Activated naive CD4-positive, alpha-beta T cell treated with anti-CD3 and anti-CD28 coated beads, Interleukin-2, amount 50 U/mL, for 24 hours (primary cell): ENCODE results near the gene HDAC4.

ENCODE experiments used
- H3K27ac Mint-ChIP-seq: one replicate; pipeline ENCODE4 v1.8.0; 2021; ENCODE audit warnings: mild to moderate bottlenecking, mixed read lengths
- H3K27me3 Mint-ChIP-seq: one replicate; pipeline ENCODE4 v1.8.0; 2021; ENCODE audit warnings: mixed read lengths
- H3K36me3 Mint-ChIP-seq: one replicate; pipeline ENCODE4 v1.8.0; 2021; ENCODE audit warnings: mixed read lengths
- H3K4me1 Mint-ChIP-seq: one replicate; pipeline ENCODE4 v1.8.0; 2021; ENCODE audit warnings: mixed read lengths
- H3K4me3 Mint-ChIP-seq: one replicate; pipeline ENCODE4 v1.8.0; 2021; ENCODE audit warnings: mild to moderate bottlenecking, mixed read lengths
- H3K9me3 Mint-ChIP-seq: one replicate; pipeline ENCODE4 v1.8.0; 2021; ENCODE audit warnings: mixed read lengths

Gene HDAC4

GRCh38 chr2:239302083-239302807 lies 98.6 kb downstream of the HDAC4 start:
- Mint-ChIP-seq H3K4me1 (peaks cover 63% of the 10 kb centered on the region), H3K9me3 (no peaks in the 10 kb centered on the region), H3K27ac (no peak overlapping the region)

GRCh38 chr2:239300871-239301735 lies 99.7 kb downstream of the HDAC4 start:
- Mint-ChIP-seq H3K27ac (no peak overlapping the region), H3K4me3 (no peak overlapping the region), H3K9me3 (no peaks in the 10 kb centered on the region), H3K4me1 (peaks cover 68% of the 10 kb centered on the region), H3K36me3 (no peaks in the 10 kb centered on the region), H3K27me3 (no peaks in the 10 kb centered on the region)

More at GRCh38 chr2:239302083-239302807, 98.6 kb downstream of the HDAC4 start:
- Mint-ChIP-seq H3K36me3 (no peaks in the 10 kb centered on the region), H3K4me3 (no peak overlapping the region), H3K27me3 (no peaks in the 10 kb centered on the region)

- peak overlapping the region; percentile 85 for H3K27ac Mint-ChIP-seq
- no peaks in the 10 kb centered on the region for H3K36me3 Mint-ChIP-seq
- H3K9me3 Mint-ChIP-seq, result no peaks in the 10 kb centered on the region
- peak overlapping the region; percentile 17 for H3K4me3 Mint-ChIP-seq
- H3K4me1 Mint-ChIP-seq, result peaks cover 71% of the 10 kb centered on the region
- H3K27me3 Mint-ChIP-seq, result no peaks in the 10 kb centered on the region
Measured at GRCh38 chr2:239300242-239300641, 100.6 kb downstream of the HDAC4 start.

GRCh38 chr2:239299218-239299939 lies 101.4 kb downstream of the HDAC4 start:
- Mint-ChIP-seq H3K4me1 (peaks cover 74% of the 10 kb centered on the region), H3K9me3 (no peaks in the 10 kb centered on the region), H3K4me3 (no peak overlapping the region), H3K27me3 (no peaks in the 10 kb centered on the region), H3K36me3 (no peaks in the 10 kb centered on the region), H3K27ac (peak overlapping the region; percentile 30)

- H3K27me3 Mint-ChIP-seq, result no peaks in the 10 kb centered on the region
- H3K36me3 Mint-ChIP-seq, result no peaks in the 10 kb centered on the region
- peaks cover 75% of the 10 kb centered on the region for H3K4me1 Mint-ChIP-seq
- H3K4me3 Mint-ChIP-seq, result peak overlapping the region; percentile 81
- H3K9me3 Mint-ChIP-seq, result no peaks in the 10 kb centered on the region
- peak overlapping the region; percentile 80 for H3K27ac Mint-ChIP-seq
Measured at GRCh38 chr2:239298116-239298804, 102.6 kb downstream of the HDAC4 start.

- peak overlapping the region; percentile 80 for H3K27ac Mint-ChIP-seq
Measured at GRCh38 chr2:239297142-239298004, 103.4 kb downstream of the HDAC4 start.

GRCh38 chr2:239296020-239296932 lies 104.5 kb downstream of the HDAC4 start:
- Mint-ChIP-seq H3K27me3 (no peaks in the 10 kb centered on the region), H3K9me3 (no peaks in the 10 kb centered on the region), H3K27ac (peak overlapping the region; percentile 86), H3K4me1 (peaks cover 65% of the 10 kb centered on the region), H3K36me3 (no peaks in the 10 kb centered on the region), H3K4me3 (peak overlapping the region; percentile 81)

More at GRCh38 chr2:239297142-239298004, 103.4 kb downstream of the HDAC4 start:
- H3K9me3 Mint-ChIP-seq, result no peaks in the 10 kb centered on the region
- H3K27me3 Mint-ChIP-seq, result no peaks in the 10 kb centered on the region
- H3K4me3 Mint-ChIP-seq, result peak overlapping the region; percentile 81
- peaks cover 75% of the 10 kb centered on the region for H3K4me1 Mint-ChIP-seq
- H3K36me3 Mint-ChIP-seq, result no peaks in the 10 kb centered on the region

- Mint-ChIP-seq H3K9me3 (no peaks in the 10 kb centered on the region), H3K27ac (peak overlapping the region; percentile 86), H3K4me1 (peaks cover 68% of the 10 kb centered on the region), H3K36me3 (no peaks in the 10 kb centered on the region), H3K4me3 (peak overlapping the region; percentile 81), H3K27me3 (no peaks in the 10 kb centered on the region)
Measured at GRCh38 chr2:239295377-239296019, 105.3 kb downstream of the HDAC4 start.

- peak overlapping the region; percentile 94 for H3K27ac Mint-ChIP-seq
- no peaks in the 10 kb centered on the region for H3K27me3 Mint-ChIP-seq
- peaks cover 2% of the 10 kb centered on the region for H3K36me3 Mint-ChIP-seq
- peaks cover 72% of the 10 kb centered on the region for H3K4me1 Mint-ChIP-seq
- H3K4me3 Mint-ChIP-seq, result peak overlapping the region; percentile 83
- no peaks in the 10 kb centered on the region for H3K9me3 Mint-ChIP-seq
Measured at GRCh38 chr2:239294571-239295054, 106.2 kb downstream of the HDAC4 start.

- H3K36me3 Mint-ChIP-seq, result peaks cover 2% of the 10 kb centered on the region
- peak overlapping the region; percentile 94 for H3K27ac Mint-ChIP-seq
- H3K27me3 Mint-ChIP-seq, result no peaks in the 10 kb centered on the region
- H3K4me3 Mint-ChIP-seq, result peak overlapping the region; percentile 83
- peaks cover 73% of the 10 kb centered on the region for H3K4me1 Mint-ChIP-seq
- H3K9me3 Mint-ChIP-seq, result no peaks in the 10 kb centered on the region
Measured at GRCh38 chr2:239293775-239294430, 106.9 kb downstream of the HDAC4 start.

- H3K4me1 Mint-ChIP-seq, result peaks cover 76% of the 10 kb centered on the region
- H3K27ac Mint-ChIP-seq, result peak overlapping the region; percentile 55
- peak overlapping the region; percentile 19 for H3K4me3 Mint-ChIP-seq
- no peaks in the 10 kb centered on the region for H3K9me3 Mint-ChIP-seq
- no peaks in the 10 kb centered on the region for H3K27me3 Mint-ChIP-seq
- H3K36me3 Mint-ChIP-seq, result peaks cover 2% of the 10 kb centered on the region
Measured at GRCh38 chr2:239292959-239293774, 107.7 kb downstream of the HDAC4 start.

- Mint-ChIP-seq H3K9me3 (no peaks in the 10 kb centered on the region), H3K27me3 (no peaks in the 10 kb centered on the region), H3K4me1 (peaks cover 76% of the 10 kb centered on the region), H3K27ac (no peak overlapping the region), H3K36me3 (peaks cover 2% of the 10 kb centered on the region), H3K4me3 (no peak overlapping the region)
Measured at GRCh38 chr2:239292531-239292930, 108.3 kb downstream of the HDAC4 start.
